Vagina (tissue), 2 donors: ENCODE data around the gene ZNF536.

Source experiments
- CTCF ChIP-seq, 3 experiments: fragments of 450-650 bp in 2 of 3; fragments of 200-600 bp in 1 of 3; sonication (generic) in 1 of 3; IDR thresholded peaks; one replicate each; pipeline ENCODE4 v1.5.1; 2017 to 2019; ENCODE audit warnings: antibody characterized with exemption in 3 of 3, mild to moderate bottlenecking in 2 of 3, moderate library complexity in 2 of 3
- POLR2AphosphoS5 ChIP-seq, 2 donors: sonication (generic); formaldehyde crosslinking; IDR thresholded peaks; one replicate each; pipeline ENCODE4 v1.9.0; 2017; ENCODE audit warnings: antibody characterized with exemption in 2 of 2, mild to moderate bottlenecking in 2 of 2, low read depth in 1 of 2; ENCODE audit not compliant: insufficient read depth in 1 of 2

- no peak for TF ChIP-seq CTCF (IDR thresholded peaks at IDR 0.05)
- no peak for TF ChIP-seq POLR2AphosphoS5 (IDR thresholded peaks at IDR 0.05; ENCODE audit: insufficient read depth in 1 of 2, low read depth in 1 of 2)
Observed at GRCh38 chr19:30367421-30367820, 4.8 kb upstream of the ZNF536 start.
